ENCODE results near the gene MACROD2. TPM values are rescaled to one million over a fixed set of nuclear protein-coding genes. Genes with fewer than 3 reads are reported as not detected.
A peak's percentile ranks its signal among the peaks of the same experiment; 100 is the strongest.

The MACROD2 gene
- total RNA-seq, 1 experiment from 2014 or later = 2.3 TPM

DNA sequence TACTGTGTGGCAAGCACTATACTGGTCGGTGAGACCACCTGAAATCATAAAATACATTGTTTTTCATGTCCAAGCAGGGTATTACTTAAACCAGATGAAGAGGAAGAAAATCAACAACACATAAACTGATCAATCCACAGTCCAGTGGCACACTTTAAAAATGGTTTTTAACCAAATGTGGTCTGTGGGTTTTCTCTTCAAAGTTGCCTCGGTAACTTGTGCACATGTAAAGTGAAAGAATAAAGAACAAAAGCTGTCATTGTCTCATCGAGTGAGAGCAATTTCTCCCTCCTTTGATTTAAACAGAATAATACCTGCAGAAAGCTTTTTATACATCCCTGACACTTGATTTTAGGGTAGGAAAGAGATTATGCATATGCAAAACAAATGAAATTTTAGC, 338.4 kb downstream of the MACROD2 start:
- DNase-seq (ENCODE audit: low spot score) = no peak

DNA sequence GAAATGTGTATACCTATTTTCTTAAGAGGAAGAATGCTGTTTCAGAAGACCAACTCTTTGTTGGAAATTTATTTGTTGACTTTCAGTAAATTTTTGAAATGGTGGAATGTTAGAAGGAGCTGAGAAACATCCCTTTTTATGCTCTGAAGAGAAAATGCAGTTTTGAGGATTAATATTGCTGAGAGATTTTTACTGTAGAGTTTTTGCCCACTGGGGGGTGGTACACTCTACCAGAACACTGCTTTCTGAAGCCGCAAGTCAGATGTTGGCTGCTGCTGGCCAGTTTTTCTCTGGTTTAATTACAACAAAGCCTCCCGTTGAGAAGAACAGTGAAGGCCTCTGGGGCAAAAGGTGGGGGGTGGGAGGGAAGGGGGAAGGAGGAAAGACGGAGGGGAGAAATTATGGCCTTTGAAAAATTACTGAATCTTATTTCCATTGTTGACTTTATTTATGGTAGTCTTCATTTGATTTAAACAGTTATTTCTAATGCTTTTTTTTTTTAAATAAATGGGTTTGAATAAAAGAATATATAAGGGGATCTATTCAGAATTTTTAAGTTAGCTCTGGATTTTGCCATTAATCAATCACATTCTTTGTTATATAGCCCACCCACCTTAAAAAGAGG, 339.1 kb downstream of the MACROD2 start:
- DNase-seq (ENCODE audit: low spot score) = peak; percentile 69

DNA sequence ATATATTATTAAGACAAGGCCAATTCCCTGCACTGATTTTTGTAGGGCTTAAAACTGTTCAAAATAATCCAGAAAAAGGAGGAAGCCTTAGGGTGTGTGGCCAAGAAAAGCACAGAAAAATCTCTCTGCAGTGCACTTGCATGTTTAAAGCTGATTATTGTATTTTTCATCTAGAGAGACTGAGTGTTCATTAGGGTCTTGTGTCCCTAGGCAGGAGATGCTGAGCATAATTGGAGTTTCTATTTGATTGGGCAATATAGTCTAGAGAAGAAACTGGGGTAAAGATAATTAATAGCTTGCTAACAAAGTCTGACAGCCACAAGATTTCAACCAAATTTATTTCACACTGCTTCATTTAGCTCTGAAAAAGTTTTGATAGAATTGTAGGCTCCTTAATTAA, 339.7 kb downstream of the MACROD2 start:
- DNase-seq (ENCODE audit: low spot score) = no peak

- peak; percentile 49 for DNase-seq (ENCODE audit: low spot score)
These were observed 341.4 kb downstream of the MACROD2 start for GRCh38 chr20:14336686-14337085.

GRCh38 chr20:14337400-14338171, 342.3 kb downstream of the MACROD2 start, which contains the start of gene FLRT3:
TSS of gene FLRT3 (minus strand) at chr20:14337612. CDS start at chr20:14327506, 10,106 bp downstream.
- DNase-seq (ENCODE audit: low spot score) = peak; percentile 91

DNA sequence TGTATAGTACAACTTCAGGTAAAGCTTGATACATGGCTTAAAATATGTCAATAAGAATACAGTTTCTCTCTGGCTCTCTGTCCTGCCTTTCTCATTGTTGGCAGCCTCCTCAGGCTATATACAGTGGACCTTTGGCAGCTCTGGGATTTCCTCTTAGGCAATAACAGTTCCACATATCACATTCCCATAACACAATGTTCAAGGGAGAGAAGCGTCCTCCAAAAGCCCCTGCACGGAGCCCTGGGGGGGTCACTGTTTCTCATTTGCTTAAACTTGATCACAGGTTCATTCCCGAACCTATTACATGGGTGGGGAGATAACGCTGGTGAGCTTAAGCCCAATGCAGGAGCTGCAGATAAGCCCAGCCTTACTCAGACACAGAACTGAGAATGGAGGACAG, 346.5 kb downstream of the MACROD2 start:
- DNase-seq (ENCODE audit: low spot score) = no peak

GRCh38 chr20:14342918-14343317, 347.6 kb downstream of the MACROD2 start:
- DNase-seq (ENCODE audit: low spot score) = peak; percentile 10

- no peak for DNase-seq (ENCODE audit: low spot score)
These were observed 348.3 kb downstream of the MACROD2 start for GRCh38 chr20:14343491-14344065.

- DNase-seq (ENCODE audit: low spot score) = no peak
These were observed 349.4 kb downstream of the MACROD2 start for GRCh38 chr20:14344746-14345145.

DNA sequence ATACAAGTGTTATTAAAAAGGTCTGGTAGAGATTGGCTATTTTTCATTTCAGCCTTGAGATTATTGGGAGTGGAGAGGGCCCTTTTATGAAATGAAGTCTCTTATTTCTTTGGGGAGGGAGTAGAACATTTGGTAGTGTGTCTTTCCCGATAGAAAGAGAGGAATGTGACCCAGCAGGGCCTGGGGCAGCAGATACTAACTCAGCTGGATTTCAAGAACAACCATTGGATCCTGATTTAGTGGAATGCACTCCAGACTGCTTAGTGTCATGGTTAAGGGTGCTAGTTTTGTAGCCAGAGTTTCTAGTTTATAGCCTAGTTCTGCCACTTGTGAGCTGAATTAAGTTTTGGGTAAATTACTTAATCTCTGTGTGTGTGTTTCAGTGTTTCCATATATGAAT, 360.5 kb downstream of the MACROD2 start:
- DNase-seq (ENCODE audit: low spot score) = no peak

DNA sequence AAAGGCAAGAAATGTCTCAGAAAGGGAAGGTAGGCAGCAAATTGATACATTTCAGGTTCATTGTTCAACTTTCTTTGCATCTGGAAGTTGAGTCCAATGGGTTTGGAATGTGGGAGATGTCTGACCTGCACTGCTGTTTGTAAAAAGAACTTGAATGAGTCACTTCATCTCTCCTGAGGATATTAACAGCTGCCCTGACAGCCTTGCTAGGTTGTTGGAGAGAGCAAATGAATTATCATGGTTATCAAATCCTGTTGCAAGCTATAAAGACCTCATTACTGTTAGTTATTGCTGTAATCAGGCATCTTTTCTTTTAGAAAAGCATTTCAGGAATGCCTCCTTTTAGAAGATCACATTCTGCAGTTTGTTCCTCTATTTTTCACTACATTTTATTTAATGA, 365.1 kb downstream of the MACROD2 start:
- no peak for DNase-seq (ENCODE audit: low spot score)

GRCh38 chr20:14361509-14362345, 366.4 kb downstream of the MACROD2 start:
- DNase-seq (ENCODE audit: low spot score) = no peak

DNA sequence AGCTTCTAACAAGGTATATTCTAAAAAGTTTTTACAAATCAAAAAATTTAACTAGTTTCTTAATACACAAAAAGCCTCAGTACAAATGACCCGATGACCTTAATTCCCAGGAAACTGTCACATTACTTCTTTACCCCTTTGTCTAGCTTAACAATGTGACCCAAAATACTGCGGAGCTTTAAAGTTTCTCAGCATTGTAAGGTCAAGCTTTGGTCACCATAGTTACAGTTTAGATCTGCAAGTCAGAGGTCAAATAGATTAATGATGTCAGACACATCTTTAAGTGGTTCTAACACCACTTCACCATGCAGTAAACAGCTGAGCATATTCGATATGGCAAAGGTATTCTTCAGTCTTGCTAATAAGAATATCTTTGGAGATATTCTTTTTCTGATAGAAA, 378.9 kb downstream of the MACROD2 start:
- DNase-seq (ENCODE audit: low spot score) = no peak

DNA sequence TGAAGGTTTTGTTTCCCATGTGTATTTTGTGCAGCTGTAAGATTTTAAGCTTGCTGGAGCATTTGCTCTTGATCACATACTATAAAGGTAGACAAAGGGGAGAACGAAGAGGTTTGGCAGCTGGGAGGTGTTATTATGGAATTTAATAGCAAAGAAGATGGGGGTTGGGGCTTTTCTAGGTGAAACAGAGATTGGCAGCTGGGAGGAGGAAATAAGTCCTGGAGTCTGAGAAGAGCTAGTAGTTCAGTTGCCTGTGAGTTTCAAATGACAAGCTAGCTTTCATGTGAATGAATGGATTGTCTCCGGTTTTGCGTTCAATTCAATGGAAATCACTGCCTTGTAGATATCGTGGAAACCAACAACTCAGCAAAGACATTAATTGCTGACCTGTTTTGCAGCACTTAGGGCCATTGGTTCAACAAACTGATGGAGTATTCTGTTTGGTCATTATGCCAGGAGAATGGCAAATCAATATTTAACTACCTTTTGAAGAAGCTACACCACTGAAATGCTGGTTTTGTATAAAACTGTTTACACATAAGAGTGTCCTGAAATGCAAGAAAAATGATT, 380.2 kb downstream of the MACROD2 start:
- DNase-seq (ENCODE audit: low spot score) = no peak

DNA sequence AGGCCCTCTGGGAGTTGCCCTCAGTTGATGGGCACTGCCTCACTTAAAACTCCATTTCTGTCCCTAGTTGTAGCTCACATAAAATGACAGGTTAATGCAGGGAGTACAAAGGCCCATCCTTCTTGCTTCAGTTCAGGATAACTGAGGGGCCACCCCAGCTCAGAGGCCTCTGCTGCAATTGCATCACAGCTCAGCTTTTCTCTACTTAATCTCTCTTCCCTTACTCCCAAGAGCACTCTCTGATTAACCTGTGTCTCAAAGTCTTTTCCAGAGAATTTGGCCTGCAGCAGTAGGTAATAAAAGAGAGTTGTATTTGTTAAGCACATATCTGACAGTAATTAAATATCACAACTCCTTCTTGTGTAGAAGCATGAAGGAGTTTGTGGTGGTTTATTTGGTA, 383.0 kb downstream of the MACROD2 start:
- DNase-seq (ENCODE audit: low spot score) = no peak

GRCh38 chr20:14383335-14383734, 388.0 kb downstream of the MACROD2 start:
- DNase-seq (ENCODE audit: low spot score) = no peak

DNA sequence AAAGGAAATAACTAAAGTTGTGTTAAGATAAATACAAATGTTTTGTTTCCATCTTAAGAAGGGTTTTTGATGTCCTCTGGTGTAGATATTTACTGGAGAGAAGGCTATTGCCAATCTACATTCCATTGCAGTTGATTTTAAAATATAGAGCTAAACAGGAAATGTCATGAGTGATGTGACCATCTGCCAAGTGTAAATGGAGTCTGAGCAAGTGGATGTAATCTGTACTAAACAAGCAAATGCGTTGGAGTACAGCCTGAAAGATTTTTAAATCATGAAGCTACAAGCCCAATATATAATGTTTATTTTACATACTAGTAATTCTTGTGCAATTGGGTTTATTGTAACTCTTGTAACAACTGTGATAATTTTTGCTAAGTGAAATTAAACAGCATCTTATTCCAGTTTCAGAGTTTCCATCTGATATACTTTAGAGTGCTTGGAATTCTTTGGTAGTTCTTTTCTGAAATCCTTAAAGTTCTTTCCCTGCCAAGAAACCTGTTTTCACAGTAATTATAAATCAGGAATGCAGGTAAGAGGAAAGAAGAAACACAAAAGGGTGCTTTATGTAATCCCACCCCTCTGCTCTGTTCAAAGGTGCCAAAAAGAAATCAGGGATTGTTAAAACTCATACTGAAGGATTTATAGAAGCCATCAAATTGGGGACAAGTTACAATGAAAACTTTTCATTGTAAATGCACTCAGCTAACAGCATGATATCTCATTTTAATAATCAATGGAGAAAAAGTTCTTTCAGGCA, 389.3 kb downstream of the MACROD2 start:
- no peak for DNase-seq (ENCODE audit: low spot score)

- DNase-seq (ENCODE audit: low spot score) = no peak
These were observed 389.9 kb downstream of the MACROD2 start for GRCh38 chr20:14385176-14385740.

- DNase-seq (ENCODE audit: low spot score) = no peak
These were observed 391.4 kb downstream of the MACROD2 start for GRCh38 chr20:14386726-14387125.

DNA sequence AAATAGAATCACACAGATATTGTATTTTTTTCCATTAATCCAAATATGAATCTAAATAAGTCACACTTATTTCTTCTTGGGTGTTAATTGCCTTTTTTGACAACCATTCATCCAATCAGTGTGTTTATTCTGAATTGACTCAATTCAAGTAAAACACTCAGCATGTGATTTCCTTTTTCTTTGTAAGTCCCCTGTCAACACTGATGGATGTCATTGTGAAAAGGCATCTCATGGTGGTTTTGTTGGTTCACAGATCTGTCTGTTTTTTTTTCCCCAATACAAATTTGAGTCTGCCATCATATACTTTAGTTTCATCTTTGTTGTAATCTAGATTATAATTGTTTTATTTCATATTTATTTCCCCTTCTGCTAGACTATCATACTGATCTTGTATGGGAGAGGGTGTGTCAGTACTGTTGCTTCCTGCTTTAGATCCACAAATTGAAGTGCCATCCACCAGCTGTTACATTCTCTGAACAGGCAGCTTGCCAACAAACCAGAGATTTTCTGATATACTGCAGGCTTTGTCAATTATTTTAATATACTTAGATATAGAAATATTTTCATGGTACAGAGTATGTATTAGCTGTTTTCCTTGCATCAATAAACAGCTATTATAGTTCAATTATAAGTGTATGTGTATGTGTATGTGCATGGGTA, 406.3 kb downstream of the MACROD2 start:
- no peak for DNase-seq (ENCODE audit: low spot score)

Measured in HT-29 (cell line).